ENCODE results near the gene JUND. TPM values are rescaled to one million over a fixed set of nuclear protein-coding genes. Genes with fewer than 3 reads are reported as not detected.

The JUND gene
- polyA plus RNA-seq, 1 donor (not counting 4 experiments of a cell fraction or from before 2014, with no cell fraction given), result 17.2 TPM

DNA sequence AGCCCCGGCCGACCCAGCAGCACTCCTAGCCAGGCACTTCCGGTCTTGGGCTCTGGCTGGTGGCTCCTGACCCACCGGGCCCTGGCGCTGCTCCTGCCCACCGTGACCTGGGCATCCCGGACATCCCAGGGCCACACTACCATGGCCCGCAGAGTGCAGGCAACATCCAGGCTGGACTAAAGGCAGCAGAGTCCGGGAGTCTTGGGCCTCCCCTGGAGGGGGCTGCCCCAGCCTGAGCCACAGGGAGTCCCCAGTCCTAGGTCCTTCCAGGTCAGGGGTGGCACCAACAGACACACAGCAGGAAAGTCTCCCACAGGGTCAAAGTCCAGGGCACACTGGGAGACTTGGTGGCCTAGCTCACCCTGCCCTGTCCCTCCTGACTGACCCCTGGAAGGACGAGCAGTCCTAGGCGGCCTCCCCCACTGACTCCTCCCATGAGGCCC is 30.7 kb upstream of the JUND start:
- no peaks in the 10 kb centered on the region for H3K4me1 ChIP-seq (ENCODE audit: control insufficient read depth, extremely low read depth, insufficient read depth, low read length)
- no peak overlapping the region for H3K4me3 ChIP-seq (ENCODE audit: control insufficient read depth in 2 of 3, extremely low read depth in 1 of 3, insufficient read depth in 2 of 3, low read depth in 1 of 3, low read length in 3 of 3)
- no peak overlapping the region for H3K9ac ChIP-seq (ENCODE audit: control insufficient read depth, extremely low read depth, insufficient read depth, low read length)
- no peak for DNase-seq (ENCODE audit: low read depth, low spot score)
- H3K79me2 ChIP-seq (ENCODE audit: control insufficient read depth, insufficient read depth, low read length), result peaks cover 4% of the 10 kb centered on the region
- H3K27me3 ChIP-seq (ENCODE audit: control insufficient read depth, extremely low read depth, insufficient read depth, low read length), result no peaks in the 10 kb centered on the region
- TF ChIP-seq EZH2 (IDR thresholded peaks at IDR 0.05; ENCODE audit: low read length), result no peak
- no peak for FAIRE-seq
- no peaks in the 10 kb centered on the region for H3K9me1 ChIP-seq (ENCODE audit: control insufficient read depth, extremely low read depth, insufficient read depth, low read length)
- no peaks in the 10 kb centered on the region for H4K20me1 ChIP-seq (ENCODE audit: control insufficient read depth, extremely low read depth, insufficient read depth, low read length)
- dilution Hi-C loops (cut with MboI; ENCODE audit: extremely low pct_ligation_motif_present, low sequenced_read_pairs), result no loop called here
- H3K36me3 ChIP-seq (ENCODE audit: control insufficient read depth in 2 of 2, extremely low read depth in 1 of 2, insufficient read depth in 2 of 2, low read length in 2 of 2), result peaks cover 30 to 42% of the 10 kb centered on the region in 2 experiments
- no peaks in the 10 kb centered on the region for H3K9me3 ChIP-seq (ENCODE audit: control insufficient read depth, low read depth, low read length)
- no peak overlapping the region for H2AFZ ChIP-seq (ENCODE audit: control insufficient read depth, low read length)
- H3K4me2 ChIP-seq (ENCODE audit: control insufficient read depth, extremely low read depth, insufficient read depth, low read depth, low read length), result no peak overlapping the region
- H3K27ac ChIP-seq (ENCODE audit: control insufficient read depth, insufficient read depth, low read length), result no peak overlapping the region

DNA sequence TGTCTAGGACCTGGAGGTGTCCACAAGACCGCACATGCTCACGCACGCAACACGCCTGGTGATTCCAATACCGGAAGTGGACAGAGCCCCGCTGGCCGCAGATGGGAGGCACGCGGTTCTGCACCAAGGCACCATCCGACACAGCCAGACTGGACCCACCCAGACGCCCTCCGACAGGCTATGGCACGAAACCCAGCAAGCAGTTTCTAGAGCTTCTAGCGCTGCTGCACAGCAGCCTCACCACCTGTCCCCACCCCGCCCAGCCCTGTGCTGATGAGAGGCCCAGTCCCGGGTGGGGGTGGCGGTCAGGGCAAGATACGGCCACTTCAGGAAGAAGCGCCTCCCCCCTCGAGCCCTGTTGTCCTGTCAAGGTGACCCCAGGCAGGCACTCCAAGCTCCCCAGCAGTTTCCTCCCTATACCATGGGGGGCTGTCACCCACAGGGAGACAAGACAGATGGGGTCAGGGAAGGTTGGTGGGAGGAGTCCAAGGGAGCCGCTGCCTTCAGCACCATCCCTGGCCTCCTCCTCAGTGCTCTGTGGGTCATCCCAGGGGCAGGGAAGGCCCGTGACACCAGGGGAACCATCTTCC is 30.2 kb upstream of the JUND start:
- Histone ChIP-seq H3K9me1 (ENCODE audit: control insufficient read depth, extremely low read depth, insufficient read depth, low read length) (no peaks in the 10 kb centered on the region), H3K27ac (ENCODE audit: control insufficient read depth, insufficient read depth, low read length) (no peak overlapping the region), H3K4me3 (ENCODE audit: control insufficient read depth in 2 of 3, extremely low read depth in 1 of 3, insufficient read depth in 2 of 3, low read depth in 1 of 3, low read length in 3 of 3) (no peak overlapping the region), H3K9me3 (ENCODE audit: control insufficient read depth, low read depth, low read length) (no peaks in the 10 kb centered on the region), H3K9ac (ENCODE audit: control insufficient read depth, extremely low read depth, insufficient read depth, low read length) (no peak overlapping the region), H3K4me1 (ENCODE audit: control insufficient read depth, extremely low read depth, insufficient read depth, low read length) (no peaks in the 10 kb centered on the region), H3K36me3 (ENCODE audit: control insufficient read depth in 2 of 2, extremely low read depth in 1 of 2, insufficient read depth in 2 of 2, low read length in 2 of 2) (peaks cover 30 to 43% of the 10 kb centered on the region in 2 experiments), H3K79me2 (ENCODE audit: control insufficient read depth, insufficient read depth, low read length) (peaks cover 2% of the 10 kb centered on the region), H3K4me2 (ENCODE audit: control insufficient read depth, extremely low read depth, insufficient read depth, low read depth, low read length) (no peak overlapping the region), H2AFZ (ENCODE audit: control insufficient read depth, low read length) (no peak overlapping the region), H3K27me3 (ENCODE audit: control insufficient read depth, extremely low read depth, insufficient read depth, low read length) (no peaks in the 10 kb centered on the region), H4K20me1 (ENCODE audit: control insufficient read depth, extremely low read depth, insufficient read depth, low read length) (no peaks in the 10 kb centered on the region)
- TF ChIP-seq, protein P1, sequence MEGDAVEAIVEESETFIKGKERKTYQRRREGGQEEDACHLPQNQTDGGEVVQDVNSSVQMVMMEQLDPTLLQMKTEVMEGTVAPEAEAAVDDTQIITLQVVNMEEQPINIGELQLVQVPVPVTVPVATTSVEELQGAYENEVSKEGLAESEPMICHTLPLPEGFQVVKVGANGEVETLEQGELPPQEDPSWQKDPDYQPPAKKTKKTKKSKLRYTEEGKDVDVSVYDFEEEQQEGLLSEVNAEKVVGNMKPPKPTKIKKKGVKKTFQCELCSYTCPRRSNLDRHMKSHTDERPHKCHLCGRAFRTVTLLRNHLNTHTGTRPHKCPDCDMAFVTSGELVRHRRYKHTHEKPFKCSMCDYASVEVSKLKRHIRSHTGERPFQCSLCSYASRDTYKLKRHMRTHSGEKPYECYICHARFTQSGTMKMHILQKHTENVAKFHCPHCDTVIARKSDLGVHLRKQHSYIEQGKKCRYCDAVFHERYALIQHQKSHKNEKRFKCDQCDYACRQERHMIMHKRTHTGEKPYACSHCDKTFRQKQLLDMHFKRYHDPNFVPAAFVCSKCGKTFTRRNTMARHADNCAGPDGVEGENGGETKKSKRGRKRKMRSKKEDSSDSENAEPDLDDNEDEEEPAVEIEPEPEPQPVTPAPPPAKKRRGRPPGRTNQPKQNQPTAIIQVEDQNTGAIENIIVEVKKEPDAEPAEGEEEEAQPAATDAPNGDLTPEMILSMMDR (optimal IDR thresholded peaks at IDR 0.05 in 1 of 3, IDR thresholded peaks at IDR 0.05 in 1 of 3, conservative IDR thresholded peaks at IDR 0.05 in 1 of 3; ENCODE audit: extremely low read depth in 1 of 3, insufficient read depth in 2 of 3, low read length in 3 of 3), result no peak
- TF ChIP-seq EZH2 (IDR thresholded peaks at IDR 0.05; ENCODE audit: low read length), result no peak
- DNase-seq (ENCODE audit: low read depth, low spot score) (no peak), FAIRE-seq (no peak)
- dilution Hi-C loops (cut with MboI; ENCODE audit: extremely low pct_ligation_motif_present, low sequenced_read_pairs), result no loop called here

DNA sequence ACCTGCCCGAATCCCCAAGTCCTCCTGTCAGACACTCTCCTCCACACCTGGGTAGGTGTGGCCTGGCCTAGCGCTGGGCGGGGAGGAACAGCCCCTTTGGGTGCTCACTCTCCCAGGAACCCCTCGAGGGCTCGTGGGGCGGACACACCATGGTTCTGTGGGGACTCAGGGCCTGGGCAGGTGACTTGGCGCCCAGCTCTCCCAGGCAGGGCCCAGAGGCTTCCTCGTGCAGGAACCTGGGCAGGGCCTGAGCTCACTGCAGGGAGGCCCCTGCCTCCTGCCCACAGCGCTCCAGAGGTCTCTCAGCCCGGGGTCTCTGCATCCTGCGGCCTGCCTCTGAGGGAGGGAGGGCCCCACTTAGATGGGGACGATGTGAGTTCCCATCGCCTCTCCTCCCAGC is 29.5 kb upstream of the JUND start:
- Histone ChIP-seq H3K4me2 (ENCODE audit: control insufficient read depth, extremely low read depth, insufficient read depth, low read depth, low read length) (no peak overlapping the region), H3K27me3 (ENCODE audit: control insufficient read depth, extremely low read depth, insufficient read depth, low read length) (no peaks in the 10 kb centered on the region), H3K27ac (ENCODE audit: control insufficient read depth, insufficient read depth, low read length) (no peak overlapping the region), H2AFZ (ENCODE audit: control insufficient read depth, low read length) (no peak overlapping the region), H3K9ac (ENCODE audit: control insufficient read depth, extremely low read depth, insufficient read depth, low read length) (no peak overlapping the region), H4K20me1 (ENCODE audit: control insufficient read depth, extremely low read depth, insufficient read depth, low read length) (no peaks in the 10 kb centered on the region), H3K4me1 (ENCODE audit: control insufficient read depth, extremely low read depth, insufficient read depth, low read length) (no peaks in the 10 kb centered on the region), H3K9me3 (ENCODE audit: control insufficient read depth, low read depth, low read length) (no peaks in the 10 kb centered on the region), H3K79me2 (ENCODE audit: control insufficient read depth, insufficient read depth, low read length) (no peaks in the 10 kb centered on the region), H3K36me3 (ENCODE audit: control insufficient read depth in 2 of 2, extremely low read depth in 1 of 2, insufficient read depth in 2 of 2, low read length in 2 of 2) (peaks cover 33 to 44% of the 10 kb centered on the region in 2 experiments), H3K9me1 (ENCODE audit: control insufficient read depth, extremely low read depth, insufficient read depth, low read length) (no peaks in the 10 kb centered on the region), H3K4me3 (ENCODE audit: control insufficient read depth in 2 of 3, extremely low read depth in 1 of 3, insufficient read depth in 2 of 3, low read depth in 1 of 3, low read length in 3 of 3) (no peak overlapping the region)
- no peak for DNase-seq (ENCODE audit: low read depth, low spot score)
- no peak for FAIRE-seq
- dilution Hi-C loops (cut with MboI; ENCODE audit: extremely low pct_ligation_motif_present, low sequenced_read_pairs), result no loop called here
- no peak for TF ChIP-seq EZH2 (IDR thresholded peaks at IDR 0.05; ENCODE audit: low read length)
- TF ChIP-seq, protein P1 (optimal IDR thresholded peaks at IDR 0.05 in 1 of 3, IDR thresholded peaks at IDR 0.05 in 1 of 3, conservative IDR thresholded peaks at IDR 0.05 in 1 of 3; ENCODE audit: extremely low read depth in 1 of 3, insufficient read depth in 2 of 3, low read length in 3 of 3), result no peak
